GM12891 (cell line): ENCODE measurements around the gene HIPK2.

Experiments
- POLR2A ChIP-seq: IDR thresholded peaks from 2 replicates; pipeline ENCODE4 v1.6.1; 2011; ENCODE audit warnings: low read depth, low read length, control low read depth
- POLR2AphosphoS5 ChIP-seq: IDR thresholded peaks from 2 replicates; pipeline ENCODE4 v1.6.1; 2011; ENCODE audit warnings: low read depth, low read length, control low read depth
- SPI1 ChIP-seq: IDR thresholded peaks from 2 replicates; pipeline ENCODE4 v1.6.1; 2011; ENCODE audit warnings: low read depth, low read length, control low read depth
- TAF1 ChIP-seq: IDR thresholded peaks from 2 replicates; pipeline ENCODE4 v1.6.1; 2011; ENCODE audit warnings: low read depth, low read length, control low read depth

DNA sequence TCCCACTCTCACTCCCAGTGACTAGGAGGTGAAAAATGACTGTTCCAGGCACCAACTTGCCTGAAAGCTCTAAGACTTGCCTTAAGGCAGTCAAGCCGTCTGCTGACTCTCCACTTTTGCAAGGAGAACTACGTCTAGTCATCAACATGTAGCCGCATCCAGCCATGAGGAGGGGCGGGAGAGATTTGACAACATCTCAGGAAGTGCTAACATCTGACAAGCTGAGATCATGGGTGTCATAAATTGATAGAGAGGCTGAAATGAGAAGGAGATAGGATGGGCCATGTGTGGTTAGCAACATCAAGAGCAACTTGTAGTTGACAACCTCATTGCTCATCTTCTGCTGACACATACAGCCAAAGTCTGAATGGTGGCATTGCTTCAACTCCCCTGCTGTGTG is 42.3 kb upstream of the HIPK2 start:
- TF ChIP-seq POLR2A (no peak), TAF1 (no peak), SPI1 (no peak), POLR2AphosphoS5 (no peak)
